ENCODE measurements around the gene FBXW4. TPM values are rescaled to one million over a fixed set of nuclear protein-coding genes. Genes with fewer than 3 reads are reported as not detected.
A peak's percentile ranks its signal among the peaks of the same experiment; 100 is the strongest.
"Not testable (repeated sequence)": the region's sequence is repeated elsewhere in the genome, so short reads cannot be mapped to it uniquely, and the experiment has no call there.

The FBXW4 gene
- total RNA-seq, 2 donors from 2014 or later: 33.5 to 40.5 TPM

GRCh38 chr10:101601541-101601940, 93.4 kb downstream of the FBXW4 start:
- Histone ChIP-seq H3K27me3 (no peaks in the 10 kb centered on the region), H3K4me1 (no peaks in the 10 kb centered on the region), H3K36me3 (replicated peaks in 1 of 2; ENCODE audit: insufficient read depth in 1 of 2, low read depth in 2 of 2) (no peaks in the 10 kb centered on the region), H3K4me3 (no peak overlapping the region), H3K9me3 (no peaks in the 10 kb centered on the region), H3K27ac (no peak overlapping the region)
- TF ChIP-seq CTCF (IDR thresholded peaks at IDR 0.05) (no peak), POLR2A (IDR thresholded peaks at IDR 0.05) (no peak)
- peak in 3 of 4 donors; percentile 14 to 38 (median 28) for DNase-seq
- 85% methylated on average over 1 of the region's 1 CpG; no CpG with 5 or more reads in 1 of the 2 donors for WGBS, 2 donors
- intact Hi-C loops (cut with DNase I): loop anchor here (10.0 kb wide), 1 partner anchor 173 kb away; the partner anchor contains the start of gene FGF8
- ATAC-seq: peak; percentile 39

- no peaks in the 10 kb centered on the region for H3K9me3 ChIP-seq
- TF ChIP-seq POLR2A (IDR thresholded peaks at IDR 0.05) (no peak), CTCF (IDR thresholded peaks at IDR 0.05) (no peak)
- WGBS, 2 donors: 76% methylated on average over 14 of the region's 14 CpGs
- H3K27me3 ChIP-seq: no peaks in the 10 kb centered on the region
- no peak overlapping the region for H3K4me3 ChIP-seq
- no peaks in the 10 kb centered on the region for H3K4me1 ChIP-seq
- no peaks in the 10 kb centered on the region for H3K36me3 ChIP-seq (replicated peaks in 1 of 2; ENCODE audit: insufficient read depth in 1 of 2, low read depth in 2 of 2)
- ATAC-seq (no peak), DNase-seq (no peak)
- intact Hi-C loops (cut with DNase I): no loop called here
- H3K27ac ChIP-seq: no peak overlapping the region
These were observed 97.7 kb downstream of the FBXW4 start for GRCh38 chr10:101597091-101597900.

- H3K27me3 ChIP-seq: no peaks in the 10 kb centered on the region
- WGBS, 2 donors: 86 to 87% methylated on average over 13 of the region's 13 CpGs
- no peaks in the 10 kb centered on the region for H3K9me3 ChIP-seq
- H3K4me3 ChIP-seq: no peak overlapping the region
- ATAC-seq: no peak
- intact Hi-C loops (cut with DNase I): no loop called here
- TF ChIP-seq CTCF (IDR thresholded peaks at IDR 0.05) (no peak), POLR2A (IDR thresholded peaks at IDR 0.05) (no peak)
- H3K27ac ChIP-seq: no peak overlapping the region
- H3K4me1 ChIP-seq: no peaks in the 10 kb centered on the region
- H3K36me3 ChIP-seq (replicated peaks in 1 of 2; ENCODE audit: insufficient read depth in 1 of 2, low read depth in 2 of 2): no peaks in the 10 kb centered on the region
- DNase-seq: no peak
These were observed 99.2 kb downstream of the FBXW4 start for GRCh38 chr10:101595591-101596433.

GRCh38 chr10:101593331-101593730, 101.6 kb downstream of the FBXW4 start:
- H3K36me3 ChIP-seq (replicated peaks in 1 of 2; ENCODE audit: insufficient read depth in 1 of 2, low read depth in 2 of 2); ATAC-seq; H3K4me1 ChIP-seq; H3K4me3 ChIP-seq; H3K9me3 ChIP-seq; H3K27me3 ChIP-seq; intact Hi-C loops (cut with DNase I); DNase-seq; H3K27ac ChIP-seq: not testable (repeated sequence)
- WGBS, 2 donors: 72 to 88% methylated on average over 2 of the region's 2 CpGs

GRCh38 chr10:101588879-101589278, 106.1 kb downstream of the FBXW4 start:
- ATAC-seq (no peak), DNase-seq (no peak)
- Histone ChIP-seq H3K27ac (no peak overlapping the region), H3K4me1 (peaks cover 19% of the 10 kb centered on the region), H3K4me3 (peak overlapping the region in 1 of 2 donors; percentile 75), H3K27me3 (no peaks in the 10 kb centered on the region), H3K9me3 (no peaks in the 10 kb centered on the region), H3K36me3 (replicated peaks in 1 of 2; ENCODE audit: insufficient read depth in 1 of 2, low read depth in 2 of 2) (no peaks in the 10 kb centered on the region)
- intact Hi-C loops (cut with DNase I): no loop called here
- 59 to 64% methylated on average over 5 of the region's 5 CpGs for WGBS, 2 donors
- TF ChIP-seq POLR2A (IDR thresholded peaks at IDR 0.05) (no peak), CTCF (IDR thresholded peaks at IDR 0.05) (no peak)
